ENCODE results near the gene MYO9A.

MYO9A gene

DNA sequence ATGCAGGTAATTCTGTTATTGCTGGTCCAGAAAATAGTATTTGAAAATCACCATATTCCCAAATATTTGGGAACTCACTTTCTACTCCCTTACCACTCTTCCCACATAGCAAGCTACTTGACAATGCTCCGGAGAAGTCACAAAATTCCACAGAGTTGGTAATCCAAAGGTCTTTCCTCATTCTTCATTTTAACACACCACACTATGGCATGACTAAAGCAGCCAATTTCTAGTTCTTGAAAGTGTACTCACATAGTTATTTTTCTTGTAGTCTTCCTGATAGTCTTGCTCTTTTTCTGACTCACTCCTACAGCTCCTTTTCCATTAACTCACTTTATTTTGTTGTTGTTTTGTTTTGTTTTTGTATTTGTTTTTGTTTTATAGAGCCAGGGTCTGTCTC is 67.2 kb downstream of the MYO9A start:
- no peaks in the 10 kb centered on the region for H3K9me3 ChIP-seq (ENCODE audit: control insufficient read depth in 1 of 2, low read length in 2 of 2)
- H3K27ac ChIP-seq (ENCODE audit: low read depth, low read length): no peak overlapping the region
- no peaks in the 10 kb centered on the region for H3K27me3 ChIP-seq (ENCODE audit: control insufficient read depth in 1 of 2, insufficient read depth in 2 of 2, low read length in 2 of 2)
- no peak overlapping the region for H3K9ac ChIP-seq (ENCODE audit: low read depth in 1 of 2, low read length in 2 of 2)
- no peaks in the 10 kb centered on the region for H3K4me1 ChIP-seq (ENCODE audit: control insufficient read depth in 1 of 2, insufficient read depth in 2 of 2, low read length in 2 of 2)
- H3K4me3 ChIP-seq (ENCODE audit: low read depth in 1 of 2, low read length in 2 of 2): no peak overlapping the region
- no peaks in the 10 kb centered on the region for H3K36me3 ChIP-seq (ENCODE audit: control insufficient read depth in 1 of 2, insufficient read depth in 2 of 2, low read length in 2 of 2)

DNA sequence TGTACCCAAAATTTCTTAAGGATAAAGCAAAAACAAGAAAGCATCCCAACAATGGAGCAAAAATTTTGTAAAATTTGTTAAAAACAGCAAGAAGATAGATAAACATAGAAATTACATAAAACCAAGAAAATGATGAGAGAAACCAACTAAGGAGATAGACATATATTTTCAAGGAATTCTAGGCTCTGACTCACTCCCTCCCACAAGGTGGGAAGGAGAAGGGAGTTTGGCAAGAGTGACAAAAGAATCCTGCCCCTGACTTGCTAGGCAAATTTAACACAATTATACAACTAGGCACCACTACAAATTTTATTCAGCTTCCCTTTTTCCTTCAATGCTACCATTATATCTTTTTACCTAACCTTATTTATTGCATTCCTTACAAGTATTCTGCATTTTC is 70.9 kb downstream of the MYO9A start:
- no peaks in the 10 kb centered on the region for H3K9me3 ChIP-seq (ENCODE audit: control insufficient read depth in 1 of 2, low read length in 2 of 2)

DNA sequence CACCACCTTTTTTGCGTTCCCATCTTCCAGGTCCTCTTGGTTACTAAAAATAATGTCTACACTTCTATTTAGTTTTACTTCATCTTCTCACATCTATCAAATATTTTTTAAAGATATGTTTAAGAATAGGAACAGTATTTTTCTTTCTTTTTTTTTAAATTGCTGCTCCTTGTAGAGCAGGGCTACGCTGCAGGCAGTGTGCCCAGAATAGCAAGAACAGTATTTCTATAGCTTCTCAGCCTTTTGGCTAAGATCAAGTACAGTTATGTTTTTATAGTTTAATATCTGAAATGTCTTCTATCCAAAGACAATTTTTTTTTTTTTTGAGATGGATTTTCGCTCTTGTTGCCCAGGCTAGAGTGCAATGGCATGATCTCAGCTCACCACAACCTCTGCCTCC is 73.0 kb downstream of the MYO9A start:
- Histone ChIP-seq H3K4me1 (ENCODE audit: control insufficient read depth in 1 of 2, insufficient read depth in 2 of 2, low read length in 2 of 2) (no peaks in the 10 kb centered on the region), H3K27me3 (ENCODE audit: control insufficient read depth in 1 of 2, insufficient read depth in 2 of 2, low read length in 2 of 2) (no peaks in the 10 kb centered on the region), H3K4me3 (ENCODE audit: low read depth in 1 of 2, low read length in 2 of 2) (no peak overlapping the region), H3K36me3 (ENCODE audit: control insufficient read depth in 1 of 2, insufficient read depth in 2 of 2, low read length in 2 of 2) (no peaks in the 10 kb centered on the region), H3K27ac (ENCODE audit: low read depth, low read length) (no peak overlapping the region), H3K9ac (ENCODE audit: low read depth in 1 of 2, low read length in 2 of 2) (no peak overlapping the region), H3K9me3 (ENCODE audit: control insufficient read depth in 1 of 2, low read length in 2 of 2) (no peaks in the 10 kb centered on the region)

More for the DNA sequence above, 70.9 kb downstream of the MYO9A start:
- Histone ChIP-seq H3K27me3 (ENCODE audit: control insufficient read depth in 1 of 2, insufficient read depth in 2 of 2, low read length in 2 of 2) (no peaks in the 10 kb centered on the region), H3K4me1 (ENCODE audit: control insufficient read depth in 1 of 2, insufficient read depth in 2 of 2, low read length in 2 of 2) (no peaks in the 10 kb centered on the region), H3K36me3 (ENCODE audit: control insufficient read depth in 1 of 2, insufficient read depth in 2 of 2, low read length in 2 of 2) (no peaks in the 10 kb centered on the region), H3K4me3 (ENCODE audit: low read depth in 1 of 2, low read length in 2 of 2) (no peak overlapping the region), H3K9ac (ENCODE audit: low read depth in 1 of 2, low read length in 2 of 2) (no peak overlapping the region), H3K27ac (ENCODE audit: low read depth, low read length) (no peak overlapping the region)

DNA sequence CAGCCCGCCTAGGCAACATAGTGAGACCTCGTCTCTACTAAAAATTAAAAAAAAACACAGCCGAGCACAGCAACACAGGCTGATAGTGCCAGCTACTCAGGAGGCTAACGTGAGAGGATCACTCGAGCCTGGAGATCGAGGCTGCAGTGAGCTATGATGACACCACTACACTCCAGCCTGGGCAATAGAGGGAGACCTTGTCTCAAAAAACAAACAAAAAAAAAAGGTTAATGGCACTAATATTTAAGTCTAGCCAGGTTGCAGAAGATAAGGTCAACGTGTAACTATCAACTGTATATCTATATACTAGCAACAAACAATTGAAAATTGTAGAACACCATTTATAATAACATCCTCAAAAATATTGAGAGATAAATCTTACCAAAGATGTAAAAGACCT is 75.1 kb downstream of the MYO9A start:
- H3K27me3 ChIP-seq (ENCODE audit: control insufficient read depth in 1 of 2, insufficient read depth in 2 of 2, low read length in 2 of 2): no peaks in the 10 kb centered on the region
- no peak overlapping the region for H3K4me3 ChIP-seq (ENCODE audit: low read depth in 1 of 2, low read length in 2 of 2)
- no peaks in the 10 kb centered on the region for H3K9me3 ChIP-seq (ENCODE audit: control insufficient read depth in 1 of 2, low read length in 2 of 2)
- H3K36me3 ChIP-seq (ENCODE audit: control insufficient read depth in 1 of 2, insufficient read depth in 2 of 2, low read length in 2 of 2): no peaks in the 10 kb centered on the region
- no peak overlapping the region for H3K9ac ChIP-seq (ENCODE audit: low read depth in 1 of 2, low read length in 2 of 2)
- no peak overlapping the region for H3K27ac ChIP-seq (ENCODE audit: low read depth, low read length)
- no peaks in the 10 kb centered on the region for H3K4me1 ChIP-seq (ENCODE audit: control insufficient read depth in 1 of 2, insufficient read depth in 2 of 2, low read length in 2 of 2)

DNA sequence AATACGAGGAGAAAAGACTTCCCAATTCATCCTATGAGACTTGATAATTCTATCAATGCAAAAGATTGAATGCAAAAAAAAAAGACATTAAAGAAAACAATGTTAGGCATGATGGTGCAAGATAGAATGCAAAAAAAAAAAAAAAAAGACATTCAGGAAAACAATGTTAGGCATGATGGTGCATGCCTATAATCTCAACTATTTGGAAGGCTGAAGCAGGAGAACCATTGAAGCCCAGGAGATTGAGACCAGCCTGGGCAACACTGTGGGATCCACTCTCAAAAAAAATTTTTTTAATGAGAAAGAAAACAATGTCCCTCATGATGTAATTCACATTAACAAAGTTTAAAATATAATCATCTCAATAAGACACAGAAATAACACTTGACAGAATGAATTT is 75.9 kb downstream of the MYO9A start:
- no peak overlapping the region for H3K9ac ChIP-seq (ENCODE audit: low read depth in 1 of 2, low read length in 2 of 2)
- H3K4me1 ChIP-seq (ENCODE audit: control insufficient read depth in 1 of 2, insufficient read depth in 2 of 2, low read length in 2 of 2): no peaks in the 10 kb centered on the region
- H3K9me3 ChIP-seq (ENCODE audit: control insufficient read depth in 1 of 2, low read length in 2 of 2): peaks cover 0 to 3% of the 10 kb centered on the region in 2 donors
- no peaks in the 10 kb centered on the region for H3K27me3 ChIP-seq (ENCODE audit: control insufficient read depth in 1 of 2, insufficient read depth in 2 of 2, low read length in 2 of 2)
- H3K27ac ChIP-seq (ENCODE audit: low read depth, low read length): no peak overlapping the region
- no peak overlapping the region for H3K4me3 ChIP-seq (ENCODE audit: low read depth in 1 of 2, low read length in 2 of 2)
- H3K36me3 ChIP-seq (ENCODE audit: control insufficient read depth in 1 of 2, insufficient read depth in 2 of 2, low read length in 2 of 2): no peaks in the 10 kb centered on the region

DNA sequence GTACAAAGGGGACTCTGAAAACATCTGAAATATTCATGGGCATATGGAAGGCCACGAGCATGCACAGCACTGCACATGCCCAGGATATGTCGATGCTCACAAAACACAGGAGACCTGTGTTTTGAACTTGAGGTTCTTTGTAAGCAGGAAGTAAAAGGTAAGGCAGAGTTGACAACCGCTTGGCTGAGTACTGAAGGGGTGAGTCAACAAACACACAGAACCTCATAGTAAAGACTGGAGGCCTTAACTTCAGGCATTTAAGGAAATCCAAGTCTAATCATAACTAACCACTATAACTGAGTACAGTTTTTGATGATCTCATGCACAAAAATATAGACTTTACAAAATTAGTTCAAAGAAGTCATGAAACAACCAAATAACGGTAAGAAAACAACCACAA is 80.6 kb downstream of the MYO9A start:
- Histone ChIP-seq H3K9ac (ENCODE audit: low read depth in 1 of 2, low read length in 2 of 2) (no peak overlapping the region), H3K27ac (ENCODE audit: low read depth, low read length) (no peak overlapping the region), H3K9me3 (ENCODE audit: control insufficient read depth in 1 of 2, low read length in 2 of 2) (peaks cover 0 to 3% of the 10 kb centered on the region in 2 donors), H3K36me3 (ENCODE audit: control insufficient read depth in 1 of 2, insufficient read depth in 2 of 2, low read length in 2 of 2) (no peaks in the 10 kb centered on the region), H3K4me3 (ENCODE audit: low read depth in 1 of 2, low read length in 2 of 2) (no peak overlapping the region), H3K4me1 (ENCODE audit: control insufficient read depth in 1 of 2, insufficient read depth in 2 of 2, low read length in 2 of 2) (no peaks in the 10 kb centered on the region), H3K27me3 (ENCODE audit: control insufficient read depth in 1 of 2, insufficient read depth in 2 of 2, low read length in 2 of 2) (no peaks in the 10 kb centered on the region)

DNA sequence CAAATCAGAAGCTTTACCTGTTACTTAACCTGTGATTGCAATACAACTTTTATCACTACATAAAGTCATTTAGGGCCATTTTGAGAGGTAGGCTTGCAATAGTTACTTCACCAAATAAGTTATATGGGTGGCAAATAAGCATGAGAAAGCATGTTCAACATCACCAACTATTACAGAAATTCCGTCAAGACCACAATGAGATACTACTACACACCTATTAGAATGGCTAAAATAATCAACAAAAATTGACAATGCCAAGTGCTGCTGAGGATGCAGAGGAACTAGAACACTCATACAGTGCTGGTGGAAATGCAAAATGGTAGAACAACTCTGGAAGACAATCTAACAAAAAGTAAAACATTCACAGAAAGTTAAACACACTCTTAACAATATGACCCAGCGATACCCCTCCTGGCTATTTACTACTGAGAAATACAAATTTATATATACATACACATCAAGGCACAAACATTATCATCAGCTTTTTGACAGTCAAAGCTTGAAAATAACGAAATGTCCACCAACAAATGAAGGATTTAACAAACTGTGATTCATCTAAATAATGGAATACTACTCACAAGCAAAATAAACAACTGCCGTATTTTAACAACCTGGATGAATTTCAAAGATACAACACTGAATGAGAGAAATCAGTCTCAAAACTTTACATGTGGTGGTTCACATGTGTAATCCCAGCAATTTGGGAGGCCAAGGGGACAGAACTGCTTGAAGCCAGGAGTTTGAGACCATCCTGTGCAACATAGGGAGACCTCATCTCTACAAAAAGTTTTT is 82.9 kb downstream of the MYO9A start:
- Histone ChIP-seq H3K4me1 (ENCODE audit: control insufficient read depth in 1 of 2, insufficient read depth in 2 of 2, low read length in 2 of 2) (no peaks in the 10 kb centered on the region), H3K9ac (ENCODE audit: low read depth in 1 of 2, low read length in 2 of 2) (no peak overlapping the region), H3K9me3 (ENCODE audit: control insufficient read depth in 1 of 2, low read length in 2 of 2) (peaks cover 0 to 3% of the 10 kb centered on the region in 2 donors), H3K27me3 (ENCODE audit: control insufficient read depth in 1 of 2, insufficient read depth in 2 of 2, low read length in 2 of 2) (no peaks in the 10 kb centered on the region), H3K27ac (ENCODE audit: low read depth, low read length) (no peak overlapping the region), H3K36me3 (ENCODE audit: control insufficient read depth in 1 of 2, insufficient read depth in 2 of 2, low read length in 2 of 2) (no peaks in the 10 kb centered on the region), H3K4me3 (ENCODE audit: low read depth in 1 of 2, low read length in 2 of 2) (no peak overlapping the region)

DNA sequence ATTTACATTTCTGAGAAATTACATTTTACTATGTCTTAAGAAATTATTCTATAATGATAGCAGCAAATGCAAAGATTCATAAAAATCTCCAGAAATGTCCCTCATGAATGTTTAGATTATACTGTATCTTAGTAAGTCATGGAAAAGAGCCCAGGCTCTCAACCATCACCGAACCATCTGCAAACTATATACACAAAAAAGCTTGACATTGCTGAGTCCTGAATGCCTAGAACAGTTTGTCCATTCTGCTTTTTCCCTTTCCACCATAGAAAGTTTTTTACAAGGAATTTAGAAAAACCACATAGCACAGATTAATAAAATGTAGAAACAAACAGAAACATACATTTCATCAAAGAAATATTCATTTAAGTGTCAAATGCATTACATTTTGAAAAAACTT is 83.6 kb downstream of the MYO9A start:
- no peaks in the 10 kb centered on the region for H3K36me3 ChIP-seq (ENCODE audit: control insufficient read depth in 1 of 2, insufficient read depth in 2 of 2, low read length in 2 of 2)
- H3K4me1 ChIP-seq (ENCODE audit: control insufficient read depth in 1 of 2, insufficient read depth in 2 of 2, low read length in 2 of 2): no peaks in the 10 kb centered on the region
- H3K9me3 ChIP-seq (ENCODE audit: control insufficient read depth in 1 of 2, low read length in 2 of 2): peaks cover 0 to 3% of the 10 kb centered on the region in 2 donors
- H3K27ac ChIP-seq (ENCODE audit: low read depth, low read length): no peak overlapping the region
- no peak overlapping the region for H3K4me3 ChIP-seq (ENCODE audit: low read depth in 1 of 2, low read length in 2 of 2)
- H3K9ac ChIP-seq (ENCODE audit: low read depth in 1 of 2, low read length in 2 of 2): no peak overlapping the region
- H3K27me3 ChIP-seq (ENCODE audit: control insufficient read depth in 1 of 2, insufficient read depth in 2 of 2, low read length in 2 of 2): no peaks in the 10 kb centered on the region

DNA sequence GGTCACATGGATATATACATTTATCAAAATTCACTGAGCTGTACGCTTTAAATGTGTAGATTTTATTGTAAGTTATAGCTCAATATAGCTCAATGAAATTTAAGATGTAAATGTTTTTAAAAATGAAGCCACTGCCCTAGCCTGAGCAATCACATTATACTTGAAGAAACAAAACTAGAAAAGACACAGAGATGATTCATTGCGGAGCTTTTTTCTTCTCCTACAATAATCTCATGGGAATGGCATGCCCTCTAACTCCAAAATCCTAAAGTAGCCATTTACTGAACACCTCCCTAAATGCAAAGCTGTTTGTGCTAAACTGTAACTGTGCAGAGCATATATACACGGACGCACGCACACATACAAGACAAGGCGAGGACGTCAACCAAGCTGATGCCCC is 84.2 kb downstream of the MYO9A start:
- H3K9ac ChIP-seq (ENCODE audit: low read depth in 1 of 2, low read length in 2 of 2): no peak overlapping the region
- peaks cover 0 to 3% of the 10 kb centered on the region in 2 donors for H3K9me3 ChIP-seq (ENCODE audit: control insufficient read depth in 1 of 2, low read length in 2 of 2)
- no peak overlapping the region for H3K4me3 ChIP-seq (ENCODE audit: low read depth in 1 of 2, low read length in 2 of 2)
- H3K27ac ChIP-seq (ENCODE audit: low read depth, low read length): no peak overlapping the region
- no peaks in the 10 kb centered on the region for H3K27me3 ChIP-seq (ENCODE audit: control insufficient read depth in 1 of 2, insufficient read depth in 2 of 2, low read length in 2 of 2)
- H3K4me1 ChIP-seq (ENCODE audit: control insufficient read depth in 1 of 2, insufficient read depth in 2 of 2, low read length in 2 of 2): no peaks in the 10 kb centered on the region
- H3K36me3 ChIP-seq (ENCODE audit: control insufficient read depth in 1 of 2, insufficient read depth in 2 of 2, low read length in 2 of 2): no peaks in the 10 kb centered on the region

DNA sequence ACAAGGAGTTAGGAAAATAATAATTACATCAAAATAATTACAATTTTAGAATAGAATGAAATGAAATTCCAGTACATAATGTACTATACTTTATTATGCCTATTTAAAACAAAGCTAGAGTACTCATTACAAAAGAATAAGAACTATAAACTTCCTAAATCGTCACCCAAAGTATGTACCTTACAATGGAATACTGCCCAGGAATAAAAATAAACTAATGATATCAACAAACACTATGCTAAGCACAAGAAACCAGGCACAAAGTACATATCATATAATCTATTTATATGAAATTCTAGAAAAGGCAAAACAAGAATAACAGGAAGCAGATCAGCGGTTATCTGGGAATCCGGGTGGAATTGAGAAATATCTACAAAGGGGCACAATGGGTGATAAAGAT is 84.7 kb downstream of the MYO9A start:
- Histone ChIP-seq H3K9me3 (ENCODE audit: control insufficient read depth in 1 of 2, low read length in 2 of 2) (peaks cover 0 to 3% of the 10 kb centered on the region in 2 donors), H3K27me3 (ENCODE audit: control insufficient read depth in 1 of 2, insufficient read depth in 2 of 2, low read length in 2 of 2) (no peaks in the 10 kb centered on the region), H3K4me3 (ENCODE audit: low read depth in 1 of 2, low read length in 2 of 2) (no peak overlapping the region), H3K36me3 (ENCODE audit: control insufficient read depth in 1 of 2, insufficient read depth in 2 of 2, low read length in 2 of 2) (no peaks in the 10 kb centered on the region), H3K4me1 (ENCODE audit: control insufficient read depth in 1 of 2, insufficient read depth in 2 of 2, low read length in 2 of 2) (no peaks in the 10 kb centered on the region), H3K27ac (ENCODE audit: low read depth, low read length) (no peak overlapping the region), H3K9ac (ENCODE audit: low read depth in 1 of 2, low read length in 2 of 2) (no peak overlapping the region)

All from duodenal mucosa (tissue), 2 donors.